ENCODE measurements around the gene STAB2. TPM values are rescaled to one million over a fixed set of nuclear protein-coding genes. Genes with fewer than 3 reads are reported as not detected.

The STAB2 gene, protein sequence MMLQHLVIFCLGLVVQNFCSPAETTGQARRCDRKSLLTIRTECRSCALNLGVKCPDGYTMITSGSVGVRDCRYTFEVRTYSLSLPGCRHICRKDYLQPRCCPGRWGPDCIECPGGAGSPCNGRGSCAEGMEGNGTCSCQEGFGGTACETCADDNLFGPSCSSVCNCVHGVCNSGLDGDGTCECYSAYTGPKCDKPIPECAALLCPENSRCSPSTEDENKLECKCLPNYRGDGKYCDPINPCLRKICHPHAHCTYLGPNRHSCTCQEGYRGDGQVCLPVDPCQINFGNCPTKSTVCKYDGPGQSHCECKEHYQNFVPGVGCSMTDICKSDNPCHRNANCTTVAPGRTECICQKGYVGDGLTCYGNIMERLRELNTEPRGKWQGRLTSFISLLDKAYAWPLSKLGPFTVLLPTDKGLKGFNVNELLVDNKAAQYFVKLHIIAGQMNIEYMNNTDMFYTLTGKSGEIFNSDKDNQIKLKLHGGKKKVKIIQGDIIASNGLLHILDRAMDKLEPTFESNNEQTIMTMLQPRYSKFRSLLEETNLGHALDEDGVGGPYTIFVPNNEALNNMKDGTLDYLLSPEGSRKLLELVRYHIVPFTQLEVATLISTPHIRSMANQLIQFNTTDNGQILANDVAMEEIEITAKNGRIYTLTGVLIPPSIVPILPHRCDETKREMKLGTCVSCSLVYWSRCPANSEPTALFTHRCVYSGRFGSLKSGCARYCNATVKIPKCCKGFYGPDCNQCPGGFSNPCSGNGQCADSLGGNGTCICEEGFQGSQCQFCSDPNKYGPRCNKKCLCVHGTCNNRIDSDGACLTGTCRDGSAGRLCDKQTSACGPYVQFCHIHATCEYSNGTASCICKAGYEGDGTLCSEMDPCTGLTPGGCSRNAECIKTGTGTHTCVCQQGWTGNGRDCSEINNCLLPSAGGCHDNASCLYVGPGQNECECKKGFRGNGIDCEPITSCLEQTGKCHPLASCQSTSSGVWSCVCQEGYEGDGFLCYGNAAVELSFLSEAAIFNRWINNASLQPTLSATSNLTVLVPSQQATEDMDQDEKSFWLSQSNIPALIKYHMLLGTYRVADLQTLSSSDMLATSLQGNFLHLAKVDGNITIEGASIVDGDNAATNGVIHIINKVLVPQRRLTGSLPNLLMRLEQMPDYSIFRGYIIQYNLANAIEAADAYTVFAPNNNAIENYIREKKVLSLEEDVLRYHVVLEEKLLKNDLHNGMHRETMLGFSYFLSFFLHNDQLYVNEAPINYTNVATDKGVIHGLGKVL (N-terminal part only)
- not detected for total RNA-seq
- polyA plus RNA-seq = not detected
- total RNA-seq = not detected

DNA sequence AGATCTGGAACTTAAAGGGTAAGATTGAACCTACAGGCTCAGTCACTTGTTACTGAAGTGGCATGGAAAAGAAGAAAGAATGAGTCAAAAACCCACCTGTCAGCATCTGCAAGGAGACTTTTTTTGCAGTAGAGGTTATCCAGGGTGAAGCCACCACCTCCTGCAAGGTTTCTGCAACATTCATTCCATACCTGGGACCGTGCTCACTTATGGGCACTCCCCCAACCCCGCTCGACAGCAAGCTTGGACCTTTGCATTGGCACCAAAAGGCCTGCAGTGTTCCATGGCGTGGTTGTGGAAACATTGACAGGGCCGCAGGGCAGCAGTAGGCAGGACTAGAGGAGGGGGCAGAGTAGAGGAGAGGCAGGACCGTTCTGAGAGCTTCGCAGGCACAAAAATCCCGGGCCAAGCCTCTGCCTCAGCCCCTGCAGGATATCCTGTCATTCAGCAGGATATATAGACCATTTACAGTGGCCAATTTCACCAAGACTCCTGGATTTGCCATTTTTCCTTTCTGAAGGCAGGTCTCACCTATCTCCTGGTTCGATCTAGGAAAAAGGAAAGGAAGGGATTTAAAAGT, at the start of gene STAB2:
Gene STAB2, plus strand, starts transcription at position 483 of the 580 bp plus-strand sequence. CDS start 204 bp downstream, outside the sequence.
- Histone ChIP-seq H3K27ac (ENCODE audit: low read depth, low read length) (no peak within 1 kb of the TSS), H3K36me3 (ENCODE audit: control insufficient read depth in 2 of 3, insufficient read depth in 3 of 3, low read length in 3 of 3) (no peaks in the 10 kb centered on the region), H3K4me1 (ENCODE audit: control insufficient read depth in 2 of 2, insufficient read depth in 2 of 2, low read length in 2 of 2) (no peaks in the 10 kb centered on the region), H3K9me3 (ENCODE audit: control insufficient read depth in 2 of 3, low read length in 3 of 3) (no peaks in the 10 kb centered on the region), H3K27me3 (ENCODE audit: control insufficient read depth in 2 of 2, insufficient read depth in 2 of 2, low read length in 2 of 2) (no peaks in the 10 kb centered on the region), H3K4me3 (ENCODE audit: low read length) (no peak within 1 kb of the TSS)
- H3K36me3 Mint-ChIP-seq = no peaks in the 10 kb centered on the region
- ChIA-PET POLR2A (no interaction called here), CTCF (no interaction called here)
- H3K9me3 Mint-ChIP-seq = no peaks in the 10 kb centered on the region
- no peak within 1 kb of the TSS for H3K4me3 Mint-ChIP-seq
- intact Hi-C loops (cut with micrococcal nuclease) = no loop called here
- no peak within 1 kb of the TSS for H3K27ac Mint-ChIP-seq
- peaks cover 4 to 16% (median 13%) of the 10 kb centered on the region in 5 donors for H3K27me3 Mint-ChIP-seq
- ATAC-seq = no peak
- no peaks in the 10 kb centered on the region for H3K4me1 Mint-ChIP-seq
- DNase-seq = no peak

DNA sequence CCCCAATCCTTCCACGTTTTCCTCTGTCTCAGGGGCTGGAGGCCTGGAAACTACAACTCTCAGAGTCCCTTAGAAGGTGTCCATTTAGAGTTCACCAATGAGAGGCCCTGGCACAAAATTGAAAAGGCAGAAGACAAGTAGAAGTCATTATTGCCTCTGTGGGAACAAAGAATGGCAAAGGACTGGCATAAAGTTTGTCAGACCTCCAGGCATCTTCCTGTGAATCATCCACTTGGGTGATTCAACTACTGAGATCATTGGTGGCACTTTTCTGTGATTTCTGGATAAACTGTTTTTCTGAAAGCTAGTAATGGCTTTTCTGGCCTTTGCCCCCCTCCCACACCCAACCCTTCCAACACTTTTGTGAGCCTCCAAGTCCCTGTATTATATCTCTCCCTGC, 48.7 kb upstream of the STAB2 start:
- Histone ChIP-seq H3K27me3 (ENCODE audit: control insufficient read depth in 2 of 2, insufficient read depth in 2 of 2, low read length in 2 of 2) (no peaks in the 10 kb centered on the region), H3K4me1 (ENCODE audit: control insufficient read depth in 2 of 2, insufficient read depth in 2 of 2, low read length in 2 of 2) (no peaks in the 10 kb centered on the region), H3K27ac (ENCODE audit: low read depth, low read length) (no peak overlapping the region), H3K36me3 (ENCODE audit: control insufficient read depth in 2 of 3, insufficient read depth in 3 of 3, low read length in 3 of 3) (no peaks in the 10 kb centered on the region), H3K9me3 (ENCODE audit: control insufficient read depth in 2 of 3, low read length in 3 of 3) (no peaks in the 10 kb centered on the region), H3K4me3 (ENCODE audit: low read length) (no peak overlapping the region)
- no peak for DNase-seq
- ChIA-PET POLR2A (no interaction called here), CTCF (no interaction called here)
- H3K27ac Mint-ChIP-seq = no peak overlapping the region
- no peaks in the 10 kb centered on the region for H3K4me1 Mint-ChIP-seq
- no peak overlapping the region for H3K4me3 Mint-ChIP-seq
- peaks cover 0 to 3% (median 0%) of the 10 kb centered on the region in 11 donors for H3K9me3 Mint-ChIP-seq
- peaks cover 0 to 6% (median 0%) of the 10 kb centered on the region in 5 donors for H3K27me3 Mint-ChIP-seq
- no peak for ATAC-seq
- no peaks in the 10 kb centered on the region for H3K36me3 Mint-ChIP-seq
- intact Hi-C loops (cut with micrococcal nuclease) = no loop called here

GRCh38 chr12:103540319-103540718, 46.8 kb upstream of the STAB2 start:
- H3K36me3 Mint-ChIP-seq = no peaks in the 10 kb centered on the region
- H3K27ac Mint-ChIP-seq = no peak overlapping the region
- DNase-seq = no peak

DNA sequence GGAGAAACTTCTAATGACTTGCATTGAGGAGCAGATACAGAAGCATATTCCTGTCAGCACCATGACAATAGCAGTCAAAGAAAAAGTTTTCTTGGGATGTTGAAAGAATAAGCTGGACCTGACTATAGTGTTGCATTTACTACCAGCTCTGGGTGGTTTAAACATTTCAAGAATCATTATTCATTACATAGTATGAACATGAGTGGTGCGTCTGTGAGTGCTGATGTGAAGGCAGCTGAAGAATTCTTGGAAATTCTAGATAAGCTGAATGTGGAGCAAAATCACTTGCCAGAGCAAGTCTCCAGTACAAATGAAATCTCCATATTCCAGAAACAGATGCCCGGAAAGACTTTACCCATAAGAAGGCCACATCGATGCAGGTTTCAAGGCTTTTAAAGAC, 45.0 kb upstream of the STAB2 start:
- POLR2A ChIA-PET = no interaction called here
- Mint-ChIP-seq H3K36me3 (no peaks in the 10 kb centered on the region), H3K4me1 (no peaks in the 10 kb centered on the region), H3K27me3 (peaks cover 0 to 8% (median 4%) of the 10 kb centered on the region in 5 donors), H3K9me3 (no peaks in the 10 kb centered on the region), H3K4me3 (no peak overlapping the region), H3K27ac (no peak overlapping the region)
- ATAC-seq (no peak), DNase-seq (no peak)
- intact Hi-C loops (cut with micrococcal nuclease) = no loop called here
- CTCF ChIA-PET = interaction anchor here (0.6 kb wide), 1 partner anchor 141 kb away, joined by 3 read pairs; no protein-coding TSS in a partner anchor
- Histone ChIP-seq H3K36me3 (ENCODE audit: control insufficient read depth in 2 of 3, insufficient read depth in 3 of 3, low read length in 3 of 3) (no peaks in the 10 kb centered on the region), H3K4me1 (ENCODE audit: control insufficient read depth in 2 of 2, insufficient read depth in 2 of 2, low read length in 2 of 2) (no peaks in the 10 kb centered on the region), H3K4me3 (ENCODE audit: low read length) (no peak overlapping the region), H3K27me3 (ENCODE audit: control insufficient read depth in 2 of 2, insufficient read depth in 2 of 2, low read length in 2 of 2) (no peaks in the 10 kb centered on the region), H3K27ac (ENCODE audit: low read depth, low read length) (no peak overlapping the region), H3K9me3 (ENCODE audit: control insufficient read depth in 2 of 3, low read length in 3 of 3) (no peaks in the 10 kb centered on the region)

More at GRCh38 chr12:103540319-103540718, 46.8 kb upstream of the STAB2 start:
- no peak overlapping the region for H3K4me3 ChIP-seq (ENCODE audit: low read length)
- H3K4me1 ChIP-seq (ENCODE audit: control insufficient read depth in 2 of 2, insufficient read depth in 2 of 2, low read length in 2 of 2) = no peaks in the 10 kb centered on the region
- intact Hi-C loops (cut with micrococcal nuclease) = no loop called here
- ChIA-PET POLR2A (no interaction called here), CTCF (no interaction called here)
- H3K9me3 ChIP-seq (ENCODE audit: control insufficient read depth in 2 of 3, low read length in 3 of 3) = no peaks in the 10 kb centered on the region
- no peaks in the 10 kb centered on the region for H3K36me3 ChIP-seq (ENCODE audit: control insufficient read depth in 2 of 3, insufficient read depth in 3 of 3, low read length in 3 of 3)
- peaks cover 0 to 2% (median 0%) of the 10 kb centered on the region in 11 donors for H3K9me3 Mint-ChIP-seq
- H3K27ac ChIP-seq (ENCODE audit: low read depth, low read length) = no peak overlapping the region
- H3K27me3 Mint-ChIP-seq = peaks cover 0 to 4% (median 0%) of the 10 kb centered on the region in 5 donors
- no peak for ATAC-seq
- no peak overlapping the region for H3K4me3 Mint-ChIP-seq
- H3K4me1 Mint-ChIP-seq = no peaks in the 10 kb centered on the region
- no peaks in the 10 kb centered on the region for H3K27me3 ChIP-seq (ENCODE audit: control insufficient read depth in 2 of 2, insufficient read depth in 2 of 2, low read length in 2 of 2)

DNA sequence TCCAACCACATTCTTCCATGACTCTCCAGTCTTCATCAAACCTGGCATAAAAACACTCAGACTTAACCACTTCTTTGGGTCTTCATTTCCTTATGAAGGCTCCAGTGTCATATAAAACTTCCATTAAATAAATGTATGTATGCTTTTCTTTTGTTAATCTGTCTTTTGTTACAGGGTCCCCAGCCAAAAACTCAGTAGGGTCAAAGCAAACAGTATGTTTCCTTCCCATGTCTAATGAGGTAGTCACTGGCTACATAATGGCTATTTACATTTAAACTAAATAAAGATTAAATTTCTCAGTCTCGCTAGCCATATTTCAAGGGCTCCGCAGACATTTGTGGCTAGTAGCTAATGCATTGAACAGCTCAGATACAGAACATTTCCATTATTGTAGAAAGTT, 40.1 kb upstream of the STAB2 start:
- Histone ChIP-seq H3K27ac (ENCODE audit: low read depth, low read length) (no peak overlapping the region), H3K4me1 (ENCODE audit: control insufficient read depth in 2 of 2, insufficient read depth in 2 of 2, low read length in 2 of 2) (no peaks in the 10 kb centered on the region), H3K36me3 (ENCODE audit: control insufficient read depth in 2 of 3, insufficient read depth in 3 of 3, low read length in 3 of 3) (no peaks in the 10 kb centered on the region), H3K27me3 (ENCODE audit: control insufficient read depth in 2 of 2, insufficient read depth in 2 of 2, low read length in 2 of 2) (no peaks in the 10 kb centered on the region), H3K4me3 (ENCODE audit: low read length) (no peak overlapping the region), H3K9me3 (ENCODE audit: control insufficient read depth in 2 of 3, low read length in 3 of 3) (no peaks in the 10 kb centered on the region)
- H3K36me3 Mint-ChIP-seq = no peaks in the 10 kb centered on the region
- no peak for ATAC-seq
- no peak for DNase-seq
- no peaks in the 10 kb centered on the region for H3K9me3 Mint-ChIP-seq
- POLR2A ChIA-PET = no interaction called here
- no peak overlapping the region for H3K4me3 Mint-ChIP-seq
- intact Hi-C loops (cut with micrococcal nuclease) = no loop called here
- CTCF ChIA-PET = interaction anchor here (3.5 kb wide), 1 partner anchor 599 kb away, joined by 33 read pairs; no protein-coding TSS in a partner anchor
- H3K4me1 Mint-ChIP-seq = peaks cover 0 to 5% (median 0%) of the 10 kb centered on the region in 7 donors
- no peak overlapping the region for H3K27ac Mint-ChIP-seq
- peaks cover 7 to 16% (median 7%) of the 10 kb centered on the region in 5 donors for H3K27me3 Mint-ChIP-seq

GRCh38 chr12:103547376-103547775, 39.7 kb upstream of the STAB2 start:
- no peak overlapping the region for H3K4me3 ChIP-seq (ENCODE audit: low read length)
- DNase-seq (no peak), ATAC-seq (no peak)
- H3K36me3 ChIP-seq (ENCODE audit: control insufficient read depth in 2 of 3, insufficient read depth in 3 of 3, low read length in 3 of 3) = no peaks in the 10 kb centered on the region
- no peak overlapping the region for H3K27ac Mint-ChIP-seq
- no peak overlapping the region for H3K27ac ChIP-seq (ENCODE audit: low read depth, low read length)
- ChIA-PET CTCF (interaction anchor here (1.0 to 4.4 kb wide), 3 partner anchors 599 to 1607 kb away, joined by 4 to 33 read pairs (median 26); no protein-coding TSS in a partner anchor), POLR2A (interaction anchor here (0.5 kb wide), 1 partner anchor 91 kb away, joined by 3 read pairs; no protein-coding TSS in a partner anchor)
- H3K27me3 ChIP-seq (ENCODE audit: control insufficient read depth in 2 of 2, insufficient read depth in 2 of 2, low read length in 2 of 2) = no peaks in the 10 kb centered on the region
- H3K27me3 Mint-ChIP-seq = peaks cover 10 to 21% (median 11%) of the 10 kb centered on the region in 5 donors
- intact Hi-C loops (cut with micrococcal nuclease) = no loop called here
- H3K4me3 Mint-ChIP-seq = no peak overlapping the region
- H3K9me3 ChIP-seq (ENCODE audit: control insufficient read depth in 2 of 3, low read length in 3 of 3) = no peaks in the 10 kb centered on the region
- no peaks in the 10 kb centered on the region for H3K9me3 Mint-ChIP-seq
- H3K36me3 Mint-ChIP-seq = no peaks in the 10 kb centered on the region
- peaks cover 0 to 5% (median 0%) of the 10 kb centered on the region in 7 donors for H3K4me1 Mint-ChIP-seq
- no peaks in the 10 kb centered on the region for H3K4me1 ChIP-seq (ENCODE audit: control insufficient read depth in 2 of 2, insufficient read depth in 2 of 2, low read length in 2 of 2)
